GM23338 (cell line): ENCODE measurements around the gene RNF26. TPM values are rescaled to one million over a fixed set of nuclear protein-coding genes. Genes with fewer than 3 reads are reported as not detected.

Experiments used
- ATAC-seq: fragments of 200-7000 bp; cut with Tn5 transposase; 3 replicates; pipeline ENCODE4 v1.9.1; 2020
- DNase-seq: peaks from one replicate; pipeline ENCODE4 v3.0.0-alpha.2; 2015; ENCODE audit warnings: low spot score
- H2AFZ ChIP-seq: fragments of 200-600 bp; sonication (generic); 2 replicates; pipeline ENCODE4 v1.8.0; 2016; ENCODE audit warnings: antibody characterized with exemption, mild to moderate bottlenecking, moderate library complexity
- H3F3A ChIP-seq: fragments of 200-600 bp; sonication (generic); replicated peaks from 2 replicates; pipeline ENCODE4 v1.8.0; 2017; ENCODE audit warnings: antibody characterized with exemption, mixed run types, low read depth
- H3K27ac ChIP-seq: fragments of 200-600 bp; sonication (generic); 2 replicates; pipeline ENCODE4 v1.6.1; 2016; ENCODE audit warnings: low read depth
- H3K27me3 ChIP-seq: fragments of 200-600 bp; sonication (generic); 2 replicates; pipeline ENCODE4 v1.8.0; 2016; ENCODE audit warnings: mild to moderate bottlenecking, mixed run types, moderate library complexity; ENCODE audit not compliant: insufficient read depth
- H3K36me3 ChIP-seq: fragments of 200-600 bp; sonication (generic); 2 replicates; pipeline ENCODE4 v1.8.0; 2016; ENCODE audit warnings: mild to moderate bottlenecking; ENCODE audit not compliant: insufficient read depth
- H3K4me1 ChIP-seq: fragments of 200-600 bp; sonication (generic); 2 replicates; pipeline ENCODE4 v1.8.0; 2016; ENCODE audit warnings: mild to moderate bottlenecking, moderate library complexity; ENCODE audit not compliant: insufficient read depth
- H3K4me2 ChIP-seq: fragments of 200-600 bp; sonication (generic); 2 replicates; pipeline ENCODE4 v1.7.1; 2017; ENCODE audit warnings: mixed run types
- H3K4me3 ChIP-seq: fragments of 200-600 bp; sonication (generic); 2 replicates; pipeline ENCODE4 v1.6.1; 2016; ENCODE audit warnings: mixed run types
- H3K79me2 ChIP-seq: fragments of 200-600 bp; sonication (generic); replicated peaks from 2 replicates; pipeline ENCODE4 v1.8.0; 2017; ENCODE audit warnings: mild to moderate bottlenecking; ENCODE audit not compliant: insufficient read depth
- H3K9me2 ChIP-seq: fragments of 200-600 bp; sonication (generic); 2 replicates; pipeline ENCODE4 v1.8.0; 2017; ENCODE audit not compliant: insufficient read depth
- H4K20me1 ChIP-seq: fragments of 200-600 bp; sonication (generic); replicated peaks from 2 replicates; pipeline ENCODE4 v1.8.0; 2017; ENCODE audit warnings: mild to moderate bottlenecking; ENCODE audit not compliant: insufficient read depth
- H3K27ac Mint-ChIP-seq: 2 replicates; pipeline ENCODE4 v1.8.0; 2020; ENCODE audit warnings: inconsistent platforms, mild to moderate bottlenecking, moderate library complexity, mixed read lengths
- H3K27me3 Mint-ChIP-seq: 3 replicates; pipeline ENCODE4 v1.8.0; 2022; ENCODE audit warnings: low read depth, mild to moderate bottlenecking, moderate library complexity, mixed read lengths, inconsistent platforms; ENCODE audit not compliant: insufficient read depth, poor library complexity
- H3K36me3 Mint-ChIP-seq: 3 replicates; pipeline ENCODE4 v1.8.0; 2021; ENCODE audit warnings: low read depth, mild to moderate bottlenecking, inconsistent platforms, moderate library complexity, mixed read lengths
- H3K4me1 Mint-ChIP-seq: 3 replicates; pipeline ENCODE4 v1.8.0; 2020; ENCODE audit warnings: mild to moderate bottlenecking, inconsistent platforms, mixed read lengths
- H3K4me3 Mint-ChIP-seq: 3 replicates; pipeline ENCODE4 v1.8.0; 2021; ENCODE audit warnings: moderate library complexity, mild to moderate bottlenecking, inconsistent platforms, mixed read lengths
- H3K9me3 Mint-ChIP-seq: 3 replicates; pipeline ENCODE4 v1.8.0; 2020; ENCODE audit warnings: moderate library complexity, mild to moderate bottlenecking, inconsistent platforms, mixed read lengths
- CREB1 ChIP-seq: fragments of 250-450 bp; sonication (Bioruptor Pico); IDR thresholded peaks from 2 replicates; pipeline ENCODE4 v1.5.0; 2020; ENCODE audit warnings: low read depth, mild to moderate bottlenecking, moderate library complexity
- EZH2 ChIP-seq: fragments of 200-600 bp; sonication (generic); IDR thresholded peaks from one replicate; pipeline ENCODE4 v1.8.0; 2017; ENCODE audit warnings: antibody characterized with exemption, mild to moderate bottlenecking, low read depth; ENCODE audit not compliant: unreplicated experiment
- JUNB ChIP-seq: IDR thresholded peaks from one replicate; pipeline ENCODE4 v1.6.1; 2016; ENCODE audit warnings: antibody characterized with exemption; ENCODE audit not compliant: unreplicated experiment
- NANOG ChIP-seq: IDR thresholded peaks from 2 replicates; pipeline ENCODE4 v1.6.1; 2016; ENCODE audit warnings: antibody characterized with exemption, borderline replicate concordance
- POLR2AphosphoS5 ChIP-seq: IDR thresholded peaks from 2 replicates; pipeline ENCODE4 v1.6.1; 2016; ENCODE audit warnings: antibody characterized with exemption, low read depth
- STAT1 ChIP-seq: IDR thresholded peaks from one replicate; pipeline ENCODE4 v1.6.1; 2016; ENCODE audit warnings: antibody characterized with exemption; ENCODE audit not compliant: unreplicated experiment
- ZNF114 ChIP-seq: fragments of 250-450 bp; sonication (Bioruptor Pico); IDR thresholded peaks from 2 replicates; pipeline ENCODE4 v1.5.0; 2020; ENCODE audit warnings: mild to moderate bottlenecking, moderate library complexity
- ZNF331 ChIP-seq: fragments of 250-450 bp; sonication (Bioruptor Pico); IDR thresholded peaks from 2 replicates; pipeline ENCODE4 v1.5.0; 2020; ENCODE audit warnings: low read depth, mild to moderate bottlenecking, moderate library complexity
- polyA plus RNA-seq: library from polyadenylated mRNA; unstranded; fragments of >200 nt; fragmentation: Nextera tagmentation; extraction: Ambion mirVana; gene quantifications from 2 replicates; pipeline ENCODE4 v1.2.1, GENCODE V29; 2016
- total RNA-seq: library from RNA; depleted of rRNA; stranded (reverse); fragments of >200 nt; shearing (Covaris generic); gene quantifications from 2 replicates; pipeline ENCODE4 v1.2.3, GENCODE V29; 2014
- TF ChIP-seq, protein P1 (sequence below), 2 experiments: fragments of 200-600 bp in 1 of 2; sonication (generic) in 1 of 2; conservative IDR thresholded peaks; 2 replicates each; pipeline versions ENCODE4 v1.5.1 to v1.6.1; 2016 to 2017; ENCODE audit warnings: antibody characterized with exemption in 2 of 2, low read depth in 2 of 2, mild to moderate bottlenecking in 2 of 2, moderate library complexity in 1 of 2
- TF ChIP-seq, protein P2 (sequence below): IDR thresholded peaks from one replicate; pipeline ENCODE4 v1.6.1; 2018; ENCODE audit warnings: antibody characterized with exemption; ENCODE audit not compliant: unreplicated experiment
- TF ChIP-seq, protein P3 (sequence below): fragments of 250-450 bp; sonication (Bioruptor Pico); IDR thresholded peaks from 2 replicates; pipeline ENCODE4 v1.5.0; 2020; ENCODE audit warnings: mild to moderate bottlenecking, moderate library complexity
- TF ChIP-seq, protein P4 (sequence below): IDR thresholded peaks from 2 replicates; pipeline ENCODE4 v1.6.1; 2016; ENCODE audit warnings: antibody characterized with exemption

Gene RNF26
- total and polyA plus RNA-seq, 2 experiments from 2014 or later: 31.8 to 58.3 TPM

DNA sequence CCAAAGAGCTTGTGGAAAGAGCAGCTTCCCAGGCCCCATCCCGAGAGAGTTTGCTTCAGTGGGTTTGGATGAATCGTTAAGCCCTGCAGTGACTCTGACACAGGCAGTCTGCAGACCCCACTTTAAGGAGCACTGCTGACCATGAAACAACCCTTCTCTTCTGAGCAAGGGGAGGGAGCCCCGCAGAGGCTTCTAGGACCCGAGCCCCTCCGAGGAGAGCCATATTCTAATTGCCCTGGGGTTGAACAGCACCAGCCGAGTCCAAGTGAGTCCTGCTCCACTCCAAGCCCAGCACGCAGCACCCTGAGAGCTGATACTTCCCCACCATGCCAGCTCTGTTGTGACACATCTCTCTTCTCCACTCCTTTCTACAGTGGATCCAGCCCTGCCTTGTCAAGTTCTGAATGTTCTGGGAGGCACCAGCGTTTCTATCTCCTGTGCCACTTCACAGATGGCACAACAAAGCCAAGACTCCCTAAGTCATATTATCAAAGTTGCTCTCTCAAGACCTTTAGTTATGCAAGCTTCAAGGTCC lies 36.8 kb downstream of the RNF26 start:
- H4K20me1 ChIP-seq: no peaks in the 10 kb centered on the region; the same call in 1 of the 2 replicates

More for the DNA sequence above, 36.8 kb downstream of the RNF26 start:
- H3K4me1 ChIP-seq: peaks cover 17% of the 10 kb centered on the region
- H3K4me3 ChIP-seq: no peak overlapping the region
- TF ChIP-seq ZNF331 (CRISPR knock-in tag): no peak
- no peak for TF ChIP-seq STAT1
- TF ChIP-seq, protein P1, sequence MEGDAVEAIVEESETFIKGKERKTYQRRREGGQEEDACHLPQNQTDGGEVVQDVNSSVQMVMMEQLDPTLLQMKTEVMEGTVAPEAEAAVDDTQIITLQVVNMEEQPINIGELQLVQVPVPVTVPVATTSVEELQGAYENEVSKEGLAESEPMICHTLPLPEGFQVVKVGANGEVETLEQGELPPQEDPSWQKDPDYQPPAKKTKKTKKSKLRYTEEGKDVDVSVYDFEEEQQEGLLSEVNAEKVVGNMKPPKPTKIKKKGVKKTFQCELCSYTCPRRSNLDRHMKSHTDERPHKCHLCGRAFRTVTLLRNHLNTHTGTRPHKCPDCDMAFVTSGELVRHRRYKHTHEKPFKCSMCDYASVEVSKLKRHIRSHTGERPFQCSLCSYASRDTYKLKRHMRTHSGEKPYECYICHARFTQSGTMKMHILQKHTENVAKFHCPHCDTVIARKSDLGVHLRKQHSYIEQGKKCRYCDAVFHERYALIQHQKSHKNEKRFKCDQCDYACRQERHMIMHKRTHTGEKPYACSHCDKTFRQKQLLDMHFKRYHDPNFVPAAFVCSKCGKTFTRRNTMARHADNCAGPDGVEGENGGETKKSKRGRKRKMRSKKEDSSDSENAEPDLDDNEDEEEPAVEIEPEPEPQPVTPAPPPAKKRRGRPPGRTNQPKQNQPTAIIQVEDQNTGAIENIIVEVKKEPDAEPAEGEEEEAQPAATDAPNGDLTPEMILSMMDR (conservative IDR thresholded peaks at IDR 0.05; ENCODE audit: low read depth in 2 of 2): no peak
- no peak for TF ChIP-seq NANOG
- no peak for TF ChIP-seq ZNF114 (CRISPR knock-in tag)
- TF ChIP-seq, protein P2, sequence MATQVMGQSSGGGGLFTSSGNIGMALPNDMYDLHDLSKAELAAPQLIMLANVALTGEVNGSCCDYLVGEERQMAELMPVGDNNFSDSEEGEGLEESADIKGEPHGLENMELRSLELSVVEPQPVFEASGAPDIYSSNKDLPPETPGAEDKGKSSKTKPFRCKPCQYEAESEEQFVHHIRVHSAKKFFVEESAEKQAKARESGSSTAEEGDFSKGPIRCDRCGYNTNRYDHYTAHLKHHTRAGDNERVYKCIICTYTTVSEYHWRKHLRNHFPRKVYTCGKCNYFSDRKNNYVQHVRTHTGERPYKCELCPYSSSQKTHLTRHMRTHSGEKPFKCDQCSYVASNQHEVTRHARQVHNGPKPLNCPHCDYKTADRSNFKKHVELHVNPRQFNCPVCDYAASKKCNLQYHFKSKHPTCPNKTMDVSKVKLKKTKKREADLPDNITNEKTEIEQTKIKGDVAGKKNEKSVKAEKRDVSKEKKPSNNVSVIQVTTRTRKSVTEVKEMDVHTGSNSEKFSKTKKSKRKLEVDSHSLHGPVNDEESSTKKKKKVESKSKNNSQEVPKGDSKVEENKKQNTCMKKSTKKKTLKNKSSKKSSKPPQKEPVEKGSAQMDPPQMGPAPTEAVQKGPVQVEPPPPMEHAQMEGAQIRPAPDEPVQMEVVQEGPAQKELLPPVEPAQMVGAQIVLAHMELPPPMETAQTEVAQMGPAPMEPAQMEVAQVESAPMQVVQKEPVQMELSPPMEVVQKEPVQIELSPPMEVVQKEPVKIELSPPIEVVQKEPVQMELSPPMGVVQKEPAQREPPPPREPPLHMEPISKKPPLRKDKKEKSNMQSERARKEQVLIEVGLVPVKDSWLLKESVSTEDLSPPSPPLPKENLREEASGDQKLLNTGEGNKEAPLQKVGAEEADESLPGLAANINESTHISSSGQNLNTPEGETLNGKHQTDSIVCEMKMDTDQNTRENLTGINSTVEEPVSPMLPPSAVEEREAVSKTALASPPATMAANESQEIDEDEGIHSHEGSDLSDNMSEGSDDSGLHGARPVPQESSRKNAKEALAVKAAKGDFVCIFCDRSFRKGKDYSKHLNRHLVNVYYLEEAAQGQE: no peak
- TF ChIP-seq CREB1 (CRISPR knock-in tag): no peak
- TF ChIP-seq EZH2: no peak
- TF ChIP-seq, protein P3, sequence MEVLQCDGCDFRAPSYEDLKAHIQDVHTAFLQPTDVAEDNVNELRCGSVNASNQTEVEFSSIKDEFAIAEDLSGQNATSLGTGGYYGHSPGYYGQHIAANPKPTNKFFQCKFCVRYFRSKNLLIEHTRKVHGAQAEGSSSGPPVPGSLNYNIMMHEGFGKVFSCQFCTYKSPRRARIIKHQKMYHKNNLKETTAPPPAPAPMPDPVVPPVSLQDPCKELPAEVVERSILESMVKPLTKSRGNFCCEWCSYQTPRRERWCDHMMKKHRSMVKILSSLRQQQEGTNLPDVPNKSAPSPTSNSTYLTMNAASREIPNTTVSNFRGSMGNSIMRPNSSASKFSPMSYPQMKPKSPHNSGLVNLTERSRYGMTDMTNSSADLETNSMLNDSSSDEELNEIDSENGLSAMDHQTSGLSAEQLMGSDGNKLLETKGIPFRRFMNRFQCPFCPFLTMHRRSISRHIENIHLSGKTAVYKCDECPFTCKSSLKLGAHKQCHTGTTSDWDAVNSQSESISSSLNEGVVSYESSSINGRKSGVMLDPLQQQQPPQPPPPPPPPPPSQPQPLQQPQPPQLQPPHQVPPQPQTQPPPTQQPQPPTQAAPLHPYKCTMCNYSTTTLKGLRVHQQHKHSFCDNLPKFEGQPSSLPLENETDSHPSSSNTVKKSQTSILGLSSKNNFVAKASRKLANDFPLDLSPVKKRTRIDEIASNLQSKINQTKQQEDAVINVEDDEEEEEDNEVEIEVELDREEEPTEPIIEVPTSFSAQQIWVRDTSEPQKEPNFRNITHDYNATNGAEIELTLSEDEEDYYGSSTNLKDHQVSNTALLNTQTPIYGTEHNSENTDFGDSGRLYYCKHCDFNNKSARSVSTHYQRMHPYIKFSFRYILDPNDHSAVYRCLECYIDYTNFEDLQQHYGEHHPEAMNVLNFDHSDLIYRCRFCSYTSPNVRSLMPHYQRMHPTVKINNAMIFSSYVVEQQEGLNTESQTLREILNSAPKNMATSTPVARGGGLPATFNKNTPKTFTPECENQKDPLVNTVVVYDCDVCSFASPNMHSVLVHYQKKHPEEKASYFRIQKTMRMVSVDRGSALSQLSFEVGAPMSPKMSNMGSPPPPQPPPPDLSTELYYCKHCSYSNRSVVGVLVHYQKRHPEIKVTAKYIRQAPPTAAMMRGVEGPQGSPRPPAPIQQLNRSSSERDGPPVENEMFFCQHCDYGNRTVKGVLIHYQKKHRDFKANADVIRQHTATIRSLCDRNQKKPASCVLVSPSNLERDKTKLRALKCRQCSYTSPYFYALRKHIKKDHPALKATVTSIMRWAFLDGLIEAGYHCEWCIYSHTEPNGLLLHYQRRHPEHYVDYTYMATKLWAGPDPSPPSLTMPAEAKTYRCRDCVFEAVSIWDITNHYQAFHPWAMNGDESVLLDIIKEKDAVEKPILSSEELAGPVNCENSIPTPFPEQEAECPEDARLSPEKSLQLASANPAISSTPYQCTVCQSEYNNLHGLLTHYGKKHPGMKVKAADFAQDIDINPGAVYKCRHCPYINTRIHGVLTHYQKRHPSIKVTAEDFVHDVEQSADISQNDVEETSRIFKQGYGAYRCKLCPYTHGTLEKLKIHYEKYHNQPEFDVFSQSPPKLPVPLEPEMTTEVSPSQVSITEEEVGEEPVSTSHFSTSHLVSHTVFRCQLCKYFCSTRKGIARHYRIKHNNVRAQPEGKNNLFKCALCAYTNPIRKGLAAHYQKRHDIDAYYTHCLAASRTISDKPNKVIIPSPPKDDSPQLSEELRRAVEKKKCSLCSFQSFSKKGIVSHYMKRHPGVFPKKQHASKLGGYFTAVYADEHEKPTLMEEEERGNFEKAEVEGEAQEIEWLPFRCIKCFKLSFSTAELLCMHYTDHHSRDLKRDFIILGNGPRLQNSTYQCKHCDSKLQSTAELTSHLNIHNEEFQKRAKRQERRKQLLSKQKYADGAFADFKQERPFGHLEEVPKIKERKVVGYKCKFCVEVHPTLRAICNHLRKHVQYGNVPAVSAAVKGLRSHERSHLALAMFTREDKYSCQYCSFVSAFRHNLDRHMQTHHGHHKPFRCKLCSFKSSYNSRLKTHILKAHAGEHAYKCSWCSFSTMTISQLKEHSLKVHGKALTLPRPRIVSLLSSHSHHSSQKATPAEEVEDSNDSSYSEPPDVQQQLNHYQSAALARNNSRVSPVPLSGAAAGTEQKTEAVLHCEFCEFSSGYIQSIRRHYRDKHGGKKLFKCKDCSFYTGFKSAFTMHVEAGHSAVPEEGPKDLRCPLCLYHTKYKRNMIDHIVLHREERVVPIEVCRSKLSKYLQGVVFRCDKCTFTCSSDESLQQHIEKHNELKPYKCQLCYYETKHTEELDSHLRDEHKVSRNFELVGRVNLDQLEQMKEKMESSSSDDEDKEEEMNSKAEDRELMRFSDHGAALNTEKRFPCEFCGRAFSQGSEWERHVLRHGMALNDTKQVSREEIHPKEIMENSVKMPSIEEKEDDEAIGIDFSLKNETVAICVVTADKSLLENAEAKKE (CRISPR knock-in tag): no peak
- TF ChIP-seq, protein P4, sequence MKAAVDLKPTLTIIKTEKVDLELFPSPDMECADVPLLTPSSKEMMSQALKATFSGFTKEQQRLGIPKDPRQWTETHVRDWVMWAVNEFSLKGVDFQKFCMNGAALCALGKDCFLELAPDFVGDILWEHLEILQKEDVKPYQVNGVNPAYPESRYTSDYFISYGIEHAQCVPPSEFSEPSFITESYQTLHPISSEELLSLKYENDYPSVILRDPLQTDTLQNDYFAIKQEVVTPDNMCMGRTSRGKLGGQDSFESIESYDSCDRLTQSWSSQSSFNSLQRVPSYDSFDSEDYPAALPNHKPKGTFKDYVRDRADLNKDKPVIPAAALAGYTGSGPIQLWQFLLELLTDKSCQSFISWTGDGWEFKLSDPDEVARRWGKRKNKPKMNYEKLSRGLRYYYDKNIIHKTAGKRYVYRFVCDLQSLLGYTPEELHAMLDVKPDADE: no peak
- no peak for TF ChIP-seq JUNB
- no peak for TF ChIP-seq POLR2AphosphoS5
- no peak overlapping the region for H3K27ac Mint-ChIP-seq
- no peaks in the 10 kb centered on the region for H3F3A ChIP-seq
- no peaks in the 10 kb centered on the region; the same call in 2 of the 3 replicates for H3K36me3 Mint-ChIP-seq
- no peak overlapping the region for H3K4me3 Mint-ChIP-seq
- DNase-seq (no peak), ATAC-seq (no peak)
- peaks cover 62% of the 10 kb centered on the region for H3K4me1 Mint-ChIP-seq
- no peak overlapping the region for H3K4me2 ChIP-seq
- peaks cover 6% of the 10 kb centered on the region; the same call in 1 of the 2 replicates for H3K27me3 ChIP-seq
- H3K36me3 ChIP-seq: no peaks in the 10 kb centered on the region
- no peaks in the 10 kb centered on the region for H3K9me2 ChIP-seq
- peaks cover 2% of the 10 kb centered on the region; the same call in 1 of the 3 replicates for H3K9me3 Mint-ChIP-seq
- H3K27ac ChIP-seq: no peak overlapping the region
- H3K79me2 ChIP-seq: no peaks in the 10 kb centered on the region
- no peak overlapping the region for H2AFZ ChIP-seq
- H3K27me3 Mint-ChIP-seq: peaks cover 24% of the 10 kb centered on the region
